Skeletal muscle satellite cell (primary cell): Measurements from ENCODE around the gene ADCYAP1.

Experiments
- H3K27me3 ChIP-seq: 2 replicates; pipeline ENCODE4 v1.7.0; 2013; ENCODE audit warnings: low read length; ENCODE audit not compliant: control insufficient read depth, insufficient read depth
- H3K36me3 ChIP-seq: 2 replicates; pipeline ENCODE4 v1.7.0; 2013; ENCODE audit warnings: mild to moderate bottlenecking, control low read depth, low read length; ENCODE audit not compliant: insufficient read depth
- H3K4me1 ChIP-seq: 2 replicates; pipeline ENCODE4 v1.7.0; 2013; ENCODE audit warnings: low read length; ENCODE audit not compliant: control insufficient read depth, insufficient read depth
- H3K4me2 ChIP-seq: 2 replicates; pipeline ENCODE4 v1.7.0; 2013; ENCODE audit warnings: mild to moderate bottlenecking, low read length
- H3K4me3 ChIP-seq: 2 replicates; pipeline ENCODE4 v1.7.0; 2013; ENCODE audit warnings: low read length
- H3K9ac ChIP-seq: 2 replicates; pipeline ENCODE4 v1.7.0; 2013; ENCODE audit warnings: mild to moderate bottlenecking, low read depth, low read length, moderate library complexity
- H3K9me3 ChIP-seq: replicated peaks from 2 replicates; pipeline ENCODE4 v1.7.0; 2013; ENCODE audit warnings: mild to moderate bottlenecking, control low read depth, low read length

ADCYAP1 gene

DNA sequence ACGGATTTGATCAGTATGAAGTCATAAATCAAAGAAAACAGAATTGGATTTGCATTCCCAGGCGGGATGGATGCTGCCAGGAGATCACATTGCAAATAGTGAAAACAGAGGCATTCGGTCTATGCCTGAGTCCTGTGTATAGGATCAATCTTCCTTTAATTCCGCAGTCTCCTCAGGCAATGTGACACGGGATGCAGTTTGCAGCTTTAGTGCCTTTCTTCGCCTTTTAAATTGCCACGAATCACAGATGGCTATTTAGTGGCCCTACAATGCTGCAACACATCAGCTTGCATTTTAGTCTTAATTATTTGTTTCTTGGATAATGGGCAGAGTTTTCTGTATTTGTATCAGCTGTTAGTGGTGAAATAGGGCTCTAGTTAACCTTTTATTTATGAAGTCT lies 6.8 kb downstream of the ADCYAP1 start:
- Histone ChIP-seq H3K4me2 (no peak overlapping the region), H3K9me3 (no peaks in the 10 kb centered on the region), H3K4me3 (no peak overlapping the region), H3K4me1 (peaks cover 10% of the 10 kb centered on the region), H3K36me3 (no peaks in the 10 kb centered on the region), H3K9ac (no peak overlapping the region), H3K27me3 (peaks cover 55% of the 10 kb centered on the region)

DNA sequence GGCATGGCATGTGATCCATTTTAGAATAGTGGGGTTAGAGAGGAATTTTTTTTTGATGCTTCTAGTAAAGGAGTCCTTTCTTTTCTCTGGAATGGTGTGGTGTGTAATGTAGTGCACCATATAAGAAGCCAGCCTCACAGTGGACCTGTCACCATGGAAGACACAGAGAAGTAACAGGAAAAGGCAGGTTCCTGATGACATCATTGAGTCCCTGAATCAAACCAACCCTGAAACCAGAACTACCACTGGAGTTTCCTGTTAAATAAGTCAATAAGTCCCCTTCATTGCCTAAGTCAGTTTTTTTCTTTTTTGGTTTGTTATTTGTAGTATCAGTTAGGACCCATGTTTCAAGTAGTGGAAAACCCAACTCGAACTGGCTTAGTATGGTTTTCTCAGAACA lies 11.9 kb downstream of the ADCYAP1 start:
- Histone ChIP-seq H3K36me3 (no peaks in the 10 kb centered on the region), H3K9me3 (no peaks in the 10 kb centered on the region), H3K27me3 (peaks cover 7% of the 10 kb centered on the region), H3K4me3 (no peak overlapping the region), H3K4me2 (no peak overlapping the region), H3K4me1 (no peaks in the 10 kb centered on the region), H3K9ac (no peak overlapping the region)

DNA sequence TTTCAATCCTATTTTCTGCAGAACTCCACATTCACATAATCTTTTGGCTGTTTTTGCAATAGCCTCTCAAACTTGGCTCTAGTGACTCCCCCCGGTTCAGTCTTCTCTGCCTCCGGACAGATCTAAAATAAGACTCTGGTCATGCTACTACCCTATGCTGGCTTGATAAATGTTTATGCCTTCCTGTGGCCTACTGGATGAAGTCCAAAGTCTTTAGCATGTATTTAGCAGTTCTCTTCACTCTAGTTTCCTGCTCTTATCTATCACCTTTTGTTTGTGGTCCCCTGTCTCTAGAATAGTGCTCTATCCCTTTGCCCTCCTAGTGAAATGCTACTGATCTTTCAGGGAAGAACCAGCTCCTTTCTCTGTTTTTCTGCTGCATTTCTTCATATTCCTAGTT lies 14.4 kb downstream of the ADCYAP1 start:
- no peaks in the 10 kb centered on the region for H3K9me3 ChIP-seq
- H3K27me3 ChIP-seq: no peaks in the 10 kb centered on the region
- no peaks in the 10 kb centered on the region for H3K4me1 ChIP-seq
- H3K9ac ChIP-seq: no peak overlapping the region
- H3K36me3 ChIP-seq: no peaks in the 10 kb centered on the region
- no peak overlapping the region for H3K4me2 ChIP-seq
- no peak overlapping the region for H3K4me3 ChIP-seq

DNA sequence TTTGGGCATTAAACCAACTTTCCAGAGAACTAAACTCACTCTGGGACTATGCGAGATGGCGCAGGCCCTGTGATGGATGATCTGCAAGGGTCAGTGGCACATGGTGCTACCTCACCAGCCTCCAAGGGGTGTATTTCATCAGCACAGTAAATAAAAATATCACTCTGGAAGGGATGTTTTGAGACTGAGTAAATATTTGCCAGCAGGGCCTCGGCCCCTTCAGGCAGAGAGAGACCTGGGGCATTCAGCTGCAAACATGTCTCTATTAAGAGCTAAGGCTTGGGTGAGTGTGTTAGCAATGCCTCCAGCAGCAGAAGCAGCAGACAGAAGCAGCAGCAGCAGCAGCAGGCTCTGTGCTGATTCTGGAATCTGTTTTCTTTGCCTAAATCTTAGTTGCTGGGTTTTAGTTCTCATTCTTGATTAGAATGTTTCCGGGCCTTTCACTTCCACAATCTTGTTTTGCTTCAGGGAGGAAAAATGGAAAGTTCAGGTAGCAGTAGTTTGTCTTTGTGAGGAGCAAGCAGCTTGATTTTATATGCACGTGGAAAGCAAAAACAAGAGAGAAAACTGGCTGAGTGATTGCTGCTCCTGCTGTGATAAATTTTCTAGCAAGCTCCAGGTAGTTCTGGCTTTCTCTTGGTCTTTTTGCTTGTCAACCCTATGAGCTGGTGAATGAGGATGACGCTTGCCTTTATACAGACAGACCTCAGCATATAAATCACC lies 18.6 kb downstream of the ADCYAP1 start:
- no peak overlapping the region for H3K9ac ChIP-seq
- no peaks in the 10 kb centered on the region for H3K27me3 ChIP-seq
- H3K4me3 ChIP-seq: no peak overlapping the region
- H3K36me3 ChIP-seq: no peaks in the 10 kb centered on the region
- no peaks in the 10 kb centered on the region for H3K4me1 ChIP-seq
- H3K4me2 ChIP-seq: no peak overlapping the region
- H3K9me3 ChIP-seq: no peaks in the 10 kb centered on the region

DNA sequence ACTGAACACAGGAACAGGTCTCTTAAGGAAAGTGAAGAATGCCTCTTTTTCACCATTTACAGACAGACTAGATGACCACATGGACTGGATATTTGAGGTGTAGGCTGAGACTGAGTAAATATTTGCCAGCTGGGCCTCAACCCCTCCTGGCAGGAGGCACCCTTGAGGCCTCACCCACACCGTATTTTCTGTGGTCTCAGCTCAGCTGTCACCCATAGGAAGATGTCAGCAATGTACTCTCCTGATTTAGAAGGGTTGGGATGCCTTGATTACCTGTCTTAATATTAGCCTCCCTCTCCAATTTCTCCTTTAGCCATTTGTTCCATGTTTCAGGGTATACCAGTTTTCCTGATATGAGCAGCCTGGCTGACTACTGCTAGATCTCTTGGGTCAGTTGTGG lies 20.3 kb downstream of the ADCYAP1 start:
- no peak overlapping the region for H3K4me2 ChIP-seq

DNA sequence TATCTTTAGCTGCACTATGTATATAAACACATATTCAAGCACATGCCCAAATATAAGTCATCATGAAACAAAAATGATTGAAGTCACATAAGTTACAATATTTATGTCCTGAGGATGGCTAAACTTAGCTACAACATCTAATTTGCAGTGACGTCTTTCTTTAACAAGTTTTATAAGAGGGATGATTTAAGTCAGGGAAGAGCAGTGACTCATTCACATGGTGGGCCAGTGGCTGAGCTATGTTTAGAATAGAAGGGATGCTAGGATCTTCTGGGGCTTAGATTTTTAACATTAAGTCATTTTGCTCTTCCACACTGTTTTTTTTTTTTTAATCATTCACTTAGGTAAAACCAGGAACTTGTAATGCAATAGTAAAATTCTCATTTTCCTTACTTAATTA lies 22.3 kb downstream of the ADCYAP1 start:
- Histone ChIP-seq H3K36me3 (no peaks in the 10 kb centered on the region), H3K4me3 (no peak overlapping the region), H3K4me1 (no peaks in the 10 kb centered on the region), H3K4me2 (no peak overlapping the region), H3K9me3 (no peaks in the 10 kb centered on the region), H3K27me3 (no peaks in the 10 kb centered on the region), H3K9ac (no peak overlapping the region)

More for the DNA sequence above, 20.3 kb downstream of the ADCYAP1 start:
- Histone ChIP-seq H3K9ac (no peak overlapping the region), H3K36me3 (no peaks in the 10 kb centered on the region), H3K9me3 (no peaks in the 10 kb centered on the region), H3K27me3 (no peaks in the 10 kb centered on the region), H3K4me3 (no peak overlapping the region), H3K4me1 (no peaks in the 10 kb centered on the region)

DNA sequence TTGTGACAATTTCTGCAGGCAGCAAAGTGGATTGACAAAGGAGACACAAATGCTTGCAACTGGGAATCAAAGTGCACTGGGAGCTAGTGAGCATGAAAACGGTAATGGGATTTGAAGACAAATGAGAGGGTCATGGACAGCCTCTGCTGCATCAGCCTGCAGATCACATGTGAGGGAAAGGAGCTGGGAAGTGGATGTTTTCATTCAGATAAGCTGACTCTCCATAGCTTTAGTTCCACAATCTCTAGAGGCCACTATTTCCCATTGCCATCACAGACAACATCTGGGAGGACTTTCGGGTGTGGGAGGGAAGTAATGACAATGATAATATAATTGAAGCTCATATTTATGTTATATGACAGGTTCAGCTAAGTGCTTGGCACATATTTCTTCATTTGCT lies 28.4 kb downstream of the ADCYAP1 start:
- H3K27me3 ChIP-seq: no peaks in the 10 kb centered on the region
- H3K9ac ChIP-seq: no peak overlapping the region
- H3K9me3 ChIP-seq: no peaks in the 10 kb centered on the region
- no peaks in the 10 kb centered on the region for H3K4me1 ChIP-seq
- no peak overlapping the region for H3K4me3 ChIP-seq
- no peaks in the 10 kb centered on the region for H3K36me3 ChIP-seq
- H3K4me2 ChIP-seq: no peak overlapping the region

DNA sequence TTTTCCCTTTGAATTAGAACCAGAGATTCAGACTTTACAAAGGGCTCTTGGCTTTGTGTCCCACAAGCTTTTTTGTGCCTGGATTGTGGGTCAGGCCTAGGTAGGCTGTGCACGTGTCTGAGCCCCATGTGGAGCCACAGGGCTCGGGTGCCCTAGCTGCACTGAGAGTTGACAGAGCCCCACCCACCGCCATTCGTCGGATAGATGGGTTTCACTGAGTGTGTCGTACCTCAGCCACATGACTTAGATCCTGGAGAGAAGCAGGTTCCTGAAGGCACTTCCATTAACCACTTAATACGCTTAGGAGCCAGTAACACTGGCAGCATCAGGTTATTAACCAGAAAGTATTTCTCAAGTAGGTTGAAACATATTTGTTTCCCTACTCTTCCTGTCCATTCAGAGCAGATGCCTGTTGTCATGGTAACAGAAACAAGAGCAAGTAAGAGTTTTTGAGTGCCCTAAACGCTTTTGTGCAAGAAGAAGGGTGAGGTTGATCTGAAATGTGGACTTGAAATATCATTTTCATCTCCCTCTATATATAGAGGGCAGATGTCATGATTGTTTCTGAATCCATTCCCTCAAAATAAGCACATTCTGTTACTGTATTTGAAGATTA lies 30.0 kb downstream of the ADCYAP1 start:
- Histone ChIP-seq H3K4me2 (no peak overlapping the region), H3K27me3 (no peaks in the 10 kb centered on the region), H3K9ac (no peak overlapping the region), H3K4me1 (no peaks in the 10 kb centered on the region), H3K9me3 (no peaks in the 10 kb centered on the region), H3K36me3 (no peaks in the 10 kb centered on the region), H3K4me3 (no peak overlapping the region)

DNA sequence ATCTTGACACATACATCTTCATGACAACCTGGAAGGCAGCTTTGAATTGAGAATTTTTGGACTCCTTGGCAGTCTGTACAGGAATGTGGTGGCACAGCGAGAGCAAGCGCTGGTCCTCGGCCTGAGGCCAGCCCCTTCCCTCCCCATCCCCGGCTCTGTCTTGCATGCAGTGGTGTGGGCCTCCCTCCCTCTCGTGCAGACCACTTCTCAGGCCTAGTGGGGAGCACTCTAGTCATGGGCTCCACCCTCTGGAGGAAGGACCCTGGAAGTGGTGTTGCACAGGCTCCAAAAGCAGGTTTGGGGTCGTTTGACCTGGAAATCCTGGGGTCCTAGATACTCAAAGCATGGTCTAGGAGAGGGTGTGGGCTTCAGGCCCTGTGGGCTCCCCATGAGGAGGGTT lies 32.3 kb downstream of the ADCYAP1 start:
- H3K36me3 ChIP-seq: no peaks in the 10 kb centered on the region
- no peaks in the 10 kb centered on the region for H3K9me3 ChIP-seq
- no peaks in the 10 kb centered on the region for H3K4me1 ChIP-seq
- H3K4me2 ChIP-seq: no peak overlapping the region
- H3K9ac ChIP-seq: no peak overlapping the region
- no peaks in the 10 kb centered on the region for H3K27me3 ChIP-seq
- H3K4me3 ChIP-seq: no peak overlapping the region

DNA sequence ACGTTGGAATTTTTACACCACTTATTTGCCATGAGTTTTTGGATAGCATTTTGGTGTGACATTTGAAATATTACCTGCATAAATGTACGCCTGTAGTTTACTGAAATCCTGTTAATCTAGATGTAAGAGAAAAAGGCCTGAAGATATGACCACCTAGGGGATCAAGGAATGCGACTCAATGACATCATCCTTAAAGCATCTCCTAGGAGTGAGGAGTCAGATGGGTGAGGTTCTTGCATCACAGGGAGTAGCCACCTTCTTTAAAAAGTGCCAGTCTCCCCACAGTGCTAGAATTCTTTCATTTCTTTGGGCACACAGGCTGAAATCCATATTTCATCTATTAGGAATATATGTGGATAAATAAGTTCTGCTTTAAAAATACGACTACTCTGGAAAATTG lies 34.5 kb downstream of the ADCYAP1 start:
- no peaks in the 10 kb centered on the region for H3K4me1 ChIP-seq
- H3K4me2 ChIP-seq: no peak overlapping the region
- H3K4me3 ChIP-seq: no peak overlapping the region
- H3K36me3 ChIP-seq: no peaks in the 10 kb centered on the region
- no peak overlapping the region for H3K9ac ChIP-seq
- no peaks in the 10 kb centered on the region for H3K9me3 ChIP-seq
- no peaks in the 10 kb centered on the region for H3K27me3 ChIP-seq

DNA sequence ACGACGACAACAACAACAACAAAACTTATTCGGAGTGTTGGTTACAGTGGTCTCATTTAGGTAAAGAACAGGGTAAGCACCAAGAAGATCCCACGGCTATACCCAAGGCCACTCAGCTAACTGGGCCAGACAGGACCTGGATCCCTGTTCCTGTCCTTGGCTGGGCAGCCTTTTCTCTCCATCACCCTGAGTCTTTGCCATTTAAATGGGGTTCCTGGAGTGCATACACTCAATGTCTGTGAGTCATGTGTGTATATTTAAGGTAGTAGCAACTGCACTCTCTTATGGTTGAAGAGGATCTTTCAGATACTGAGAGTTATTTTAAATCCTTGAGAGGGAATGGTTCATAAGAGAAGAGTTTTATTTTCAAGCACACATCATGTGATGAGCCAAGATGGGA lies 35.3 kb downstream of the ADCYAP1 start:
- no peak overlapping the region for H3K9ac ChIP-seq
- H3K4me1 ChIP-seq: no peaks in the 10 kb centered on the region
- H3K9me3 ChIP-seq: no peaks in the 10 kb centered on the region
- H3K4me2 ChIP-seq: no peak overlapping the region
- no peaks in the 10 kb centered on the region for H3K36me3 ChIP-seq
- H3K27me3 ChIP-seq: no peaks in the 10 kb centered on the region
- H3K4me3 ChIP-seq: no peak overlapping the region

DNA sequence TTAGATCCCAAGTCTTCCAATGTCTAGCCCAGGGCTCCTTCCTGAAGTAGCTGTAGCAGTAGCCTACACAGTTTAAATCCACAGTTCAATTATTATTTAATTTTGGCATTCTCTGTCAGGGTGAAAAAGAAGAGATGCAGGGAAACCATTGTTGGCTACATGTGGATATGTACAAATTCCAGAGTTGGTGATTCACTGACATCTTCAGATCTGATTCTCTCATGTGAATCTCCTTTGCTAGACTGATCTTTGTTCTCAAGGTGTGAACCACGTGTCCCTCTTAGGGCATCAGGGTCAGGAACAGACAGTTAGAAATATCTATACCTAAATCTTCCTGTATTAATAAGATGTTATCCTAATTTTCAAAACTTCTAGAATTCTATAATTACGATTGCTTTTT lies 36.7 kb downstream of the ADCYAP1 start:
- Histone ChIP-seq H3K36me3 (no peaks in the 10 kb centered on the region), H3K9ac (no peak overlapping the region), H3K9me3 (no peaks in the 10 kb centered on the region), H3K4me2 (no peak overlapping the region), H3K4me3 (no peak overlapping the region), H3K4me1 (no peaks in the 10 kb centered on the region), H3K27me3 (no peaks in the 10 kb centered on the region)
